DMS 273 (cell line): ENCODE results near the gene ADGRD1.

Experiments used
- DNase-seq: peaks from one replicate; lab custom pipeline; 2025; ENCODE audit not compliant: unreplicated experiment; lab: John Stamatoyannopoulos, UW

Gene ADGRD1

GRCh38 chr12:131142891-131143657 is 189.4 kb downstream of the ADGRD1 start:
- no peak for DNase-seq

- no peak for DNase-seq
Observed at GRCh38 chr12:131146173-131146675, 192.5 kb downstream of the ADGRD1 start.

- no peak for DNase-seq
Observed at GRCh38 chr12:131147293-131147692, 193.6 kb downstream of the ADGRD1 start.

- no peak for DNase-seq
Observed at GRCh38 chr12:131147894-131148293, 194.2 kb downstream of the ADGRD1 start.

GRCh38 chr12:131151558-131152345 is 198.0 kb downstream of the ADGRD1 start:
- DNase-seq, result no peak

- DNase-seq, result no peak
Observed at GRCh38 chr12:131152587-131152986, 198.9 kb downstream of the ADGRD1 start.

GRCh38 chr12:131153016-131153415 is 199.3 kb downstream of the ADGRD1 start:
- no peak for DNase-seq

- no peak for DNase-seq
Observed at GRCh38 chr12:131153956-131154355, 200.2 kb downstream of the ADGRD1 start.

GRCh38 chr12:131155131-131155530 is 201.4 kb downstream of the ADGRD1 start:
- no peak for DNase-seq

- no peak for DNase-seq
Observed at GRCh38 chr12:131157743-131158142, 204.0 kb downstream of the ADGRD1 start.

- DNase-seq, result peak; percentile 7
Observed at GRCh38 chr12:131159660-131160059, 206.0 kb downstream of the ADGRD1 start.

- no peak for DNase-seq
Observed at GRCh38 chr12:131162113-131162512, 208.4 kb downstream of the ADGRD1 start.

- DNase-seq, result no peak
Observed at GRCh38 chr12:131163189-131163738, 209.6 kb downstream of the ADGRD1 start.

GRCh38 chr12:131164096-131164872 is 210.6 kb downstream of the ADGRD1 start:
- no peak for DNase-seq

GRCh38 chr12:131166717-131167116 is 213.0 kb downstream of the ADGRD1 start:
- no peak for DNase-seq

GRCh38 chr12:131167334-131167733 is 213.6 kb downstream of the ADGRD1 start:
- no peak for DNase-seq

GRCh38 chr12:131171029-131171428 is 217.3 kb downstream of the ADGRD1 start:
- no peak for DNase-seq

GRCh38 chr12:131174901-131175300 is 221.2 kb downstream of the ADGRD1 start:
- no peak for DNase-seq

GRCh38 chr12:131176266-131176665 is 222.6 kb downstream of the ADGRD1 start:
- no peak for DNase-seq

- DNase-seq, result no peak
Observed at GRCh38 chr12:131176926-131177325, 223.2 kb downstream of the ADGRD1 start.

GRCh38 chr12:131177599-131177998 is 223.9 kb downstream of the ADGRD1 start:
- no peak for DNase-seq
